Measurements from ENCODE around the gene PCDHB5.
"Not testable (repeated sequence)": the region's sequence is repeated elsewhere in the genome, so short reads cannot be mapped to it uniquely, and the experiment has no call there.

PCDHB5 gene

GRCh38 chr5:141135030-141135717 is at the start of gene PCDHB5:
Gene PCDHB5, plus strand, starts transcription at chr5:141135206. Its CDS starts 229 bp downstream, at chr5:141135435.
- no peaks in the 10 kb centered on the region for H4K20me1 ChIP-seq (ENCODE audit: insufficient read depth, low read length)
- H3K4me1 ChIP-seq (ENCODE audit: low read length): no peaks in the 10 kb centered on the region
- no peak within 1 kb of the TSS for H3K9ac ChIP-seq (ENCODE audit: low read length)
- no peak within 1 kb of the TSS for H3K4me2 ChIP-seq (ENCODE audit: low read length)
- no peak within 1 kb of the TSS for H2AFZ ChIP-seq (ENCODE audit: low read depth, low read length)
- no peak within 1 kb of the TSS for H3K4me3 ChIP-seq (ENCODE audit: low read length)
- H3K36me3 ChIP-seq (replicated peaks; ENCODE audit: low read depth, low read length): no peaks in the 10 kb centered on the region
- H3K79me2 ChIP-seq (ENCODE audit: low read length): no peaks in the 10 kb centered on the region
- H3K9me3 ChIP-seq (ENCODE audit: insufficient read depth, low read length): no peaks in the 10 kb centered on the region
- no peak for TF ChIP-seq CTCF (IDR thresholded peaks at IDR 0.05; ENCODE audit: low read depth, low read length)
- TF ChIP-seq EZH2phosphoT487 (IDR thresholded peaks at IDR 0.05; ENCODE audit: low read depth): no peak
- H3K27ac ChIP-seq (ENCODE audit: low read length): no peak within 1 kb of the TSS
- no peaks in the 10 kb centered on the region for H3K27me3 ChIP-seq (ENCODE audit: low read depth, low read length)

DNA sequence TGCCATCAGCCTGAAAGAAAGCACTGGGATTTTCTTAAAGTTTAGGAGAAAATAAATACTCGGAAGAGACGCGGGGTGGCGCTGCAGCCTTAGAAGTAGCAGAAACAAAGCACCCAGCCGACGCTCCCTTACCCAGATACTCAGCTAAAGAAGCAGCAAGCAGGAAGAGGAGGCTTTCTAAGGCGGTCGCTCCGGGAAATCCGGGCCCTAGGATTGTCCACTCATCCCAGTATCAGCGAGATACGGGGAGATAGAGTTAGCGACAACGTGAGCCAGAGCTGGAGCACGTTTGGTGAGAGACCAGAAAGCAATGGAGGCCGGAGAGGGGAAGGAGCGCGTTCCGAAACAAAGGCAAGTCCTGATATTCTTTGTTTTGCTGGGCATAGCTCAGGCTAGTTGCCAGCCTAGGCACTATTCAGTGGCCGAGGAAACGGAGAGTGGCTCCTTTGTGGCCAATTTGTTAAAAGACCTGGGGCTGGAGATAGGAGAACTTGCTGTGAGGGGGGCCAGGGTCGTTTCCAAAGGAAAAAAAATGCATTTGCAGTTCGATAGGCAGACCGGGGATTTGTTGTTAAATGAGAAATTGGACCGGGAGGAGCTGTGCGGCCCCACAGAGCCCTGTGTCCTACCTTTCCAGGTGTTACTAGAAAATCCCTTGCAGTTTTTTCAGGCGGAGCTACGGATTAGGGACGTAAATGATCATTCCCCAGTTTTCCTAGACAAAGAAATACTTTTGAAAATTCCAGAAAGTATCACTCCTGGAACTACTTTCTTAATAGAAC is 40.3 kb upstream of the PCDHB5 start, which contains the start of gene PCDHB2:
Gene PCDHB2, plus strand, starts transcription at position 135 of the 782 bp plus-strand sequence. Its CDS starts 176 bp downstream, at position 311.
- no peaks in the 10 kb centered on the region for H3K79me2 ChIP-seq (ENCODE audit: low read length)
- H3K27me3 ChIP-seq (ENCODE audit: low read depth, low read length): no peaks in the 10 kb centered on the region
- TF ChIP-seq CTCF (IDR thresholded peaks at IDR 0.05; ENCODE audit: low read depth, low read length) (no peak), EZH2phosphoT487 (IDR thresholded peaks at IDR 0.05; ENCODE audit: low read depth) (no peak)
- no peaks in the 10 kb centered on the region for H3K36me3 ChIP-seq (replicated peaks; ENCODE audit: low read depth, low read length)
- no peak within 1 kb of the TSS for H3K27ac ChIP-seq (ENCODE audit: low read length)
- no peak within 1 kb of the TSS for H2AFZ ChIP-seq (ENCODE audit: low read depth, low read length)
- no peaks in the 10 kb centered on the region for H4K20me1 ChIP-seq (ENCODE audit: insufficient read depth, low read length)
- no peak within 1 kb of the TSS for H3K9ac ChIP-seq (ENCODE audit: low read length)
- H3K4me3 ChIP-seq (ENCODE audit: low read length): no peak within 1 kb of the TSS
- no peaks in the 10 kb centered on the region for H3K4me1 ChIP-seq (ENCODE audit: low read length)
- no peaks in the 10 kb centered on the region for H3K9me3 ChIP-seq (ENCODE audit: insufficient read depth, low read length)
- H3K4me2 ChIP-seq (ENCODE audit: low read length): no peak within 1 kb of the TSS

DNA sequence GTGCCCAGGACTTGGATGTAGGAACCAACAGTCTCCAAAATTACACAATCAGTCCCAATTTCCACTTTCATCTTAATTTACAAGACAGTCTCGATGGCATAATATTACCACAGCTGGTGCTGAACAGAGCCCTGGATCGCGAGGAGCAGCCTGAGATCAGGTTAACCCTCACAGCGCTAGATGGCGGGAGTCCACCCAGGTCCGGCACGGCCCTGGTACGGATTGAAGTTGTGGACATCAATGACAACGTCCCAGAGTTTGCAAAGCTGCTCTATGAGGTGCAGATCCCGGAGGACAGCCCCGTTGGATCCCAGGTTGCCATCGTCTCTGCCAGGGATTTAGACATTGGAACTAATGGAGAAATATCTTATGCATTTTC is 39.8 kb upstream of the PCDHB5 start:
- no peak overlapping the region for H2AFZ ChIP-seq (ENCODE audit: low read depth, low read length)
- H3K4me3 ChIP-seq (ENCODE audit: low read length): no peak overlapping the region
- no peaks in the 10 kb centered on the region for H3K36me3 ChIP-seq (replicated peaks; ENCODE audit: low read depth, low read length)
- TF ChIP-seq EZH2phosphoT487 (IDR thresholded peaks at IDR 0.05; ENCODE audit: low read depth): no peak
- no peak for TF ChIP-seq CTCF (IDR thresholded peaks at IDR 0.05; ENCODE audit: low read depth, low read length)
- H3K27ac ChIP-seq (ENCODE audit: low read length): no peak overlapping the region
- no peaks in the 10 kb centered on the region for H4K20me1 ChIP-seq (ENCODE audit: insufficient read depth, low read length)
- H3K9me3 ChIP-seq (ENCODE audit: insufficient read depth, low read length): no peaks in the 10 kb centered on the region
- no peaks in the 10 kb centered on the region for H3K27me3 ChIP-seq (ENCODE audit: low read depth, low read length)
- H3K79me2 ChIP-seq (ENCODE audit: low read length): no peaks in the 10 kb centered on the region
- no peaks in the 10 kb centered on the region for H3K4me1 ChIP-seq (ENCODE audit: low read length)
- H3K9ac ChIP-seq (ENCODE audit: low read length): no peak overlapping the region
- H3K4me2 ChIP-seq (ENCODE audit: low read length): no peak overlapping the region

DNA sequence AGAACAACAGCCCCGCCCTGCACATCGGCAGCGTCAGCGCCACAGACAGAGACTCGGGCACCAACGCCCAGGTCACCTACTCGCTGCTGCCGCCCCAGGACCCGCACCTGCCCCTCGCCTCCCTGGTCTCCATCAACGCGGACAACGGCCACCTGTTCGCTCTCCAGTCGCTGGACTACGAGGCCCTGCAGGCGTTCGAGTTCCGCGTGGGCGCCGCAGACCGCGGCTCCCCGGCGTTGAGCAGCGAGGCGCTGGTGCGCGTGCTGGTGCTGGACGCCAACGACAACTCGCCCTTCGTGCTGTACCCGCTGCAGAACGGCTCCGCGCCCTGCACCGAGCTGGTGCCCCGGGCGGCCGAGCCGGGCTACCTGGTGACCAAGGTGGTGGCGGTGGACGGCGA is 38.8 kb upstream of the PCDHB5 start:
- not testable (repeated sequence) for H2AFZ ChIP-seq (ENCODE audit: low read depth, low read length); H3K79me2 ChIP-seq (ENCODE audit: low read length); H3K9ac ChIP-seq (ENCODE audit: low read length); H3K27ac ChIP-seq (ENCODE audit: low read length); H3K36me3 ChIP-seq (replicated peaks; ENCODE audit: low read depth, low read length); H3K4me3 ChIP-seq (ENCODE audit: low read length); H3K9me3 ChIP-seq (ENCODE audit: insufficient read depth, low read length); H3K27me3 ChIP-seq (ENCODE audit: low read depth, low read length); H3K4me1 ChIP-seq (ENCODE audit: low read length); H4K20me1 ChIP-seq (ENCODE audit: insufficient read depth, low read length); H3K4me2 ChIP-seq (ENCODE audit: low read length)

DNA sequence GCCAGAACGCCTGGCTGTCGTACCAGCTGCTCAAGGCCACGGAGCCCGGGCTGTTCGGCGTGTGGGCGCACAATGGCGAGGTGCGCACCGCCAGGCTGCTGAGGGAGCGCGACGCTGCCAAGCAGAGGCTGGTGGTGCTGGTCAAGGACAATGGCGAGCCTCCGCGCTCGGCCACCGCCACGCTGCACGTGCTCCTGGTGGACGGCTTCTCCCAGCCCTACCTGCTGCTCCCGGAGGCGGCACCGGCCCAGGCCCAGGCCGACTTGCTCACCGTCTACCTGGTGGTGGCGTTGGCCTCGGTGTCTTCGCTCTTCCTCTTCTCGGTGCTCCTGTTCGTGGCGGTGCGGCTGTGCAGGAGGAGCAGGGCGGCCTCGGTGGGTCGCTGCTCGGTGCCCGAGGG is 38.4 kb upstream of the PCDHB5 start:
- H4K20me1 ChIP-seq (ENCODE audit: insufficient read depth, low read length); H3K9me3 ChIP-seq (ENCODE audit: insufficient read depth, low read length); H3K79me2 ChIP-seq (ENCODE audit: low read length); H3K4me3 ChIP-seq (ENCODE audit: low read length); H3K36me3 ChIP-seq (replicated peaks; ENCODE audit: low read depth, low read length); H3K27me3 ChIP-seq (ENCODE audit: low read depth, low read length); H3K4me1 ChIP-seq (ENCODE audit: low read length); H3K4me2 ChIP-seq (ENCODE audit: low read length); H2AFZ ChIP-seq (ENCODE audit: low read depth, low read length); H3K9ac ChIP-seq (ENCODE audit: low read length); H3K27ac ChIP-seq (ENCODE audit: low read length): not testable (repeated sequence)

All from OCI-LY3 (cell line).